Mesenchymal stem cell (in vitro differentiated cells and primary cell): Measurements from ENCODE around the gene CAMK2A.

Experiments used
- DNase-seq: peaks from one replicate; pipeline ENCODE4 v3.0.0-alpha.2; 2013
- H2AFZ ChIP-seq: one replicate; pipeline ENCODE4 v1.6.1; 2013; ENCODE audit warnings: low read depth, mild to moderate bottlenecking, control low read depth, inconsistent platforms, low read length, moderate library complexity
- H2AK5ac ChIP-seq: 2 replicates; pipeline ENCODE4 v1.6.1; 2013; ENCODE audit warnings: low read length, moderate library complexity, mild to moderate bottlenecking, inconsistent platforms; ENCODE audit not compliant: severe bottlenecking
- H2BK120ac ChIP-seq: one replicate; pipeline ENCODE4 v1.6.1; 2013; ENCODE audit warnings: low read depth, mild to moderate bottlenecking, inconsistent platforms, low read length, moderate library complexity
- H2BK12ac ChIP-seq, 2 experiments: one replicate each; pipeline ENCODE4 v1.6.1; 2013; ENCODE audit warnings: inconsistent platforms in 2 of 2, low read length in 2 of 2, mild to moderate bottlenecking in 2 of 2, moderate library complexity in 2 of 2, control low read depth in 1 of 2
- H2BK15ac ChIP-seq: one replicate; pipeline ENCODE4 v1.6.1; 2013; ENCODE audit warnings: mild to moderate bottlenecking, low read depth, inconsistent platforms; ENCODE audit not compliant: poor library complexity, severe bottlenecking
- H2BK5ac ChIP-seq: 2 replicates; pipeline ENCODE4 v1.6.1; 2013; ENCODE audit warnings: low read depth, mild to moderate bottlenecking, low read length, control low read depth, inconsistent platforms; ENCODE audit not compliant: poor library complexity, severe bottlenecking
- H3K14ac ChIP-seq, 2 experiments: one replicate each; pipeline ENCODE4 v1.6.1; 2013; ENCODE audit warnings: inconsistent platforms in 2 of 2, low read length in 2 of 2, control low read depth in 1 of 2, mild to moderate bottlenecking in 1 of 2, moderate library complexity in 1 of 2
- H3K18ac ChIP-seq, 2 experiments: one replicate each; pipeline ENCODE4 v1.6.1; 2013; ENCODE audit warnings: inconsistent platforms in 2 of 2, low read length in 2 of 2, control low read depth in 1 of 2, low read depth in 1 of 2, mild to moderate bottlenecking in 1 of 2
- H3K23ac ChIP-seq, 2 experiments: one replicate each; pipeline ENCODE4 v1.6.1; 2013; ENCODE audit warnings: inconsistent platforms in 2 of 2, low read length in 2 of 2, mild to moderate bottlenecking in 2 of 2, moderate library complexity in 2 of 2, control low read depth in 1 of 2
- H3K27ac ChIP-seq: 2 replicates; pipeline ENCODE4 v1.5.1; 2013; ENCODE audit warnings: mild to moderate bottlenecking, moderate library complexity, low read length, control low read depth, inconsistent platforms; ENCODE audit not compliant: poor library complexity, severe bottlenecking
- H3K27me3 ChIP-seq, 2 experiments: 2 replicates each; pipeline versions ENCODE4 v1.6.1 to v1.7.0; 2013; ENCODE audit warnings: low read length in 2 of 2, mild to moderate bottlenecking in 2 of 2, moderate library complexity in 2 of 2, control low read depth in 1 of 2, inconsistent platforms in 1 of 2; ENCODE audit not compliant: control insufficient read depth in 1 of 2, insufficient read depth in 1 of 2
- H3K36me3 ChIP-seq, 2 experiments: 2 replicates each; pipeline versions ENCODE4 v1.6.1 to v1.7.0; 2013; ENCODE audit warnings: low read length in 2 of 2, control low read depth in 1 of 2, inconsistent platforms in 1 of 2, low read depth in 1 of 2, mild to moderate bottlenecking in 1 of 2; ENCODE audit not compliant: insufficient read depth in 2 of 2, control insufficient read depth in 1 of 2
- H3K4ac ChIP-seq, 2 experiments: one replicate each; pipeline ENCODE4 v1.6.1; 2013; ENCODE audit warnings: inconsistent platforms in 2 of 2, low read length in 2 of 2, mild to moderate bottlenecking in 2 of 2, moderate library complexity in 2 of 2, control low read depth in 1 of 2, low read depth in 1 of 2
- H3K4me1 ChIP-seq: 2 replicates; pipeline ENCODE4 v1.6.1; 2013; ENCODE audit warnings: low read depth, low read length, control low read depth; ENCODE audit not compliant: control insufficient read depth, insufficient read depth
- H3K4me2 ChIP-seq: 2 replicates; pipeline ENCODE4 v1.6.1; 2013; ENCODE audit warnings: low read length, mild to moderate bottlenecking, inconsistent platforms; ENCODE audit not compliant: poor library complexity, severe bottlenecking
- H3K4me3 ChIP-seq, 2 experiments: 2 replicates each; pipeline versions ENCODE4 v1.5.1 to v1.7.0; 2013; ENCODE audit warnings: low read length in 2 of 2, mild to moderate bottlenecking in 2 of 2, control low read depth in 1 of 2, low read depth in 1 of 2; ENCODE audit not compliant: insufficient read depth in 1 of 2
- H3K79me1 ChIP-seq: replicated peaks from 2 replicates; pipeline ENCODE4 v1.6.1; 2013; ENCODE audit warnings: mild to moderate bottlenecking, control low read depth, low read length, inconsistent platforms; ENCODE audit not compliant: poor library complexity, severe bottlenecking
- H3K9ac ChIP-seq: 2 replicates; pipeline ENCODE4 v1.7.0; 2013; ENCODE audit warnings: mild to moderate bottlenecking, low read length, moderate library complexity
- H3K9me3 ChIP-seq: 2 replicates; pipeline ENCODE4 v1.7.0; 2013; ENCODE audit warnings: mild to moderate bottlenecking, low read length; ENCODE audit not compliant: control insufficient read depth
- H4K8ac ChIP-seq: one replicate; pipeline ENCODE4 v1.6.1; 2013; ENCODE audit warnings: inconsistent platforms, mild to moderate bottlenecking, low read length, moderate library complexity
- H4K91ac ChIP-seq: one replicate; pipeline ENCODE4 v1.6.1; 2013; ENCODE audit warnings: mild to moderate bottlenecking, low read length, inconsistent platforms
- WGBS: methylation state at CpG from one replicate; pipeline ENCODE4 v1.1.7; 2013; ENCODE audit warnings: mixed read lengths; 5-methylcytosine and 5-hydroxymethylcytosine counted together

The CAMK2A gene

GRCh38 chr5:150313501-150313900 is 23.9 kb upstream of the CAMK2A start:
- Histone ChIP-seq H2BK120ac (no peak overlapping the region), H3K9ac (no peak overlapping the region), H3K4me1 (peaks cover 25% of the 10 kb centered on the region), H3K4me3 (no peak overlapping the region), H2AK5ac (peak overlapping the region; percentile 5), H4K8ac (no peak overlapping the region), H2BK12ac (no peak overlapping the region), H3K14ac (no peak overlapping the region), H4K91ac (no peak overlapping the region), H3K4me2 (no peak overlapping the region), H3K27ac (peak overlapping the region; percentile 10), H2BK15ac (no peak overlapping the region), H2AFZ (no peak overlapping the region), H3K36me3 (no peaks in the 10 kb centered on the region), H3K79me1 (no peaks in the 10 kb centered on the region), H3K9me3 (no peaks in the 10 kb centered on the region), H3K18ac (no peak overlapping the region), H3K27me3 (no peaks in the 10 kb centered on the region), H2BK5ac (no peak overlapping the region), H3K4ac (no peak overlapping the region), H3K23ac (no peak overlapping the region)
- 99% methylated on average over 6 of the region's 6 CpGs for WGBS
- DNase-seq: no peak

DNA sequence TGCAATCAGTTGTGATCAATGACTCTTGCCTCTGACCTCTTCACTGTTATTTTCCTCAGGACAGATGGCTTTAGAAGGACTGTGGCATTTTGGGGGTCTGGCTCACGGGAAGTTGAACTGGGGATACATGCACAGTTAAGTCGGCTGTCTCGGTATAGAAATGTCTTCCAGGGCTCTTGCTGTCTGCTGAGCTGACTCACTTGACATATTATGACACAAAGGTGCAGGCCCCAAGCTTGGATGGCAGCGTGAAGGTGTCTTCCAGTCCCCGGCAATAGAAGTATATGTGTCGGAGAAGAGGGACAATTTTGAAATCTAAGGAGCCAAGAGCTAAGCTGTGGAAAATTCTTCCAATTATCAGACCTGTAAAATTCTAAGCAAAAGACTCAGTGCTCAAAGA is 22.9 kb upstream of the CAMK2A start:
- Histone ChIP-seq H3K23ac (no peak overlapping the region), H3K27me3 (no peaks in the 10 kb centered on the region), H2BK5ac (no peak overlapping the region), H3K14ac (no peak overlapping the region), H3K18ac (peak overlapping the region in 1 of 2 experiments; percentile 11), H3K36me3 (no peaks in the 10 kb centered on the region), H3K4me1 (peaks cover 22% of the 10 kb centered on the region), H3K4ac (no peak overlapping the region), H3K79me1 (no peaks in the 10 kb centered on the region), H4K91ac (no peak overlapping the region), H2AK5ac (peak overlapping the region; percentile 92), H3K4me2 (no peak overlapping the region), H2BK12ac (peak overlapping the region; percentile 15 to 18), H4K8ac (no peak overlapping the region), H3K27ac (no peak overlapping the region), H3K4me3 (no peak overlapping the region), H3K9ac (no peak overlapping the region), H2AFZ (no peak overlapping the region), H2BK15ac (no peak overlapping the region), H3K9me3 (no peaks in the 10 kb centered on the region), H2BK120ac (no peak overlapping the region)
- DNase-seq: no peak
- WGBS: 58% methylated on average over 5 of the region's 6 CpGs

- no peaks in the 10 kb centered on the region for H3K27me3 ChIP-seq
- H3K23ac ChIP-seq: no peak overlapping the region
- peaks cover 13% of the 10 kb centered on the region for H3K4me1 ChIP-seq
- no peaks in the 10 kb centered on the region for H3K9me3 ChIP-seq
- no peak overlapping the region for H2BK15ac ChIP-seq
- H2BK120ac ChIP-seq: no peak overlapping the region
- peak overlapping the region; percentile 58 for H2AK5ac ChIP-seq
- no peak overlapping the region for H2BK12ac ChIP-seq
- H2BK5ac ChIP-seq: no peak overlapping the region
- no peak overlapping the region for H3K9ac ChIP-seq
- H3K27ac ChIP-seq: peak overlapping the region; percentile 0
- H2AFZ ChIP-seq: no peak overlapping the region
- no peak for DNase-seq
- no peaks in the 10 kb centered on the region for H3K36me3 ChIP-seq
- no peak overlapping the region for H3K4me2 ChIP-seq
- no peak overlapping the region for H3K4ac ChIP-seq
- no peak overlapping the region for H4K91ac ChIP-seq
- no peak overlapping the region for H3K4me3 ChIP-seq
- 74% methylated on average over 7 of the region's 7 CpGs for WGBS
- H3K79me1 ChIP-seq: no peaks in the 10 kb centered on the region
- no peak overlapping the region for H4K8ac ChIP-seq
- no peak overlapping the region for H3K14ac ChIP-seq
- no peak overlapping the region for H3K18ac ChIP-seq
Measured at GRCh38 chr5:150311015-150311692, 21.6 kb upstream of the CAMK2A start.

DNA sequence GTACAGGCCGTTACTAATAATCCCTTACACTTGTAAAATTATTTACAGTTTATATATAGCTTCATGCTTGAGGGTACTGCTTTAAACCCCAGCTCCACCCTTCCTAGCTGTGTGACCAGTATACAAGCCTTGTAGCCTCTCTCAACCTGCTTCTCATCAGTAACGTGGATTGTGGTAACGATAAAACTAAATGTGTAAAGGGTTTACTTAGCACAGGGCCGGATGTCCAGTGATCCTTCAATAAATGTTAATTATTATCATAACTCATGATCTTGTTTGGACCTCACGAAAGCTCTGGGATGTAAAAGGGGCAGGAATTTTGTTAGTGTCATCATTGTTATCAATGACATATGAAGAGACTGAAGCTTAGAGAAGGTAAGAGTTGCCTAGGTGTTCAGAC is 20.7 kb upstream of the CAMK2A start:
- no peak for DNase-seq
- no peak overlapping the region for H3K4me3 ChIP-seq
- H2AFZ ChIP-seq: no peak overlapping the region
- H3K4me1 ChIP-seq: peaks cover 13% of the 10 kb centered on the region
- no peaks in the 10 kb centered on the region for H3K79me1 ChIP-seq
- no peaks in the 10 kb centered on the region for H3K36me3 ChIP-seq
- no peak overlapping the region for H4K91ac ChIP-seq
- no peak overlapping the region for H3K23ac ChIP-seq
- H4K8ac ChIP-seq: no peak overlapping the region
- H3K9ac ChIP-seq: no peak overlapping the region
- no peaks in the 10 kb centered on the region for H3K9me3 ChIP-seq
- 98% methylated on average over 1 of the region's 5 CpGs for WGBS
- H3K4ac ChIP-seq: no peak overlapping the region
- no peak overlapping the region for H2BK120ac ChIP-seq
- no peak overlapping the region for H3K27ac ChIP-seq
- H3K14ac ChIP-seq: no peak overlapping the region
- H2BK15ac ChIP-seq: no peak overlapping the region
- no peak overlapping the region for H3K4me2 ChIP-seq
- H2AK5ac ChIP-seq: no peak overlapping the region
- no peaks in the 10 kb centered on the region for H3K27me3 ChIP-seq
- H2BK12ac ChIP-seq: no peak overlapping the region
- no peak overlapping the region for H2BK5ac ChIP-seq
- no peak overlapping the region for H3K18ac ChIP-seq
